GM12892 (cell line): ENCODE data around the gene SOX8.

Experiments used
- POLR2A ChIP-seq: IDR thresholded peaks from 2 replicates; pipeline ENCODE4 v1.6.1; 2011; ENCODE audit warnings: low read depth, low read length, control low read depth
- POLR2AphosphoS5 ChIP-seq: IDR thresholded peaks from 2 replicates; pipeline ENCODE4 v1.6.1; 2011; ENCODE audit warnings: low read depth, low read length, control low read depth
- TAF1 ChIP-seq: IDR thresholded peaks from 2 replicates; pipeline ENCODE4 v1.6.1; 2011; ENCODE audit warnings: low read depth, mild to moderate bottlenecking, control low read depth, low read length, borderline replicate concordance

DNA sequence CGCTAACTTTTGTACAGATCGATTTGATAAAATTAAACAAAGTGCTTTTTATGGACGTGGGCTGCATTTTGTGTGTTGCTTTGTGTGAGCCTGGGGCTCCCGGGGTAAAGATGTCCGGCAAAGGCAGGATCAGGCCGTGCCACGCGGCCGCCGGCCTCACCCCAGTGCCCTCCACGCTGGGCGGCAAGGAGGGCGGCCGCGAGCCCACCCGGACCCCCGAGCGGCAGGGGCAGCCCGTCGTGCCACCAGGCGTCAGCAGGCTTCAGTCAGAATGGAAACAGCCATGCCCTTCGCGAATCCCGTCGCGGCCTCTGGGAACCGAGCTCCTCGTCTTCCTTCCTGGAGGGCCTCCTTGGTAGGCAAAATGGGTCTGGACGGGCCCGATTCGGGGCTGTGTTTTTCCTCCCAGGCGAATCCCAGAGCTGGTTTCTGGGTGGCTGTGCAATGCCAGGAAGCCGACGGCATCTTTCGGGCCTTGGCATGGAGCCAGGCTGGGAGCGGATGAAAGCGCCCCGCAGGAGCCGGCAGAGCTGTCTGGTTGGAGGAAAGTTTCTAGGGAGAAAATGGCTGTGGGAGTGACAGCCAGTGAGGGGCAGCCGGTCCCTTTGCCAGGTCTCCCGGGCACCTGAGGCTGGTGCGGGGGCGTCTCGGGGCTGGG is 5.5 kb downstream of the SOX8 start:
- TF ChIP-seq TAF1, result no peak
- TF ChIP-seq POLR2A, result no peak
- no peak for TF ChIP-seq POLR2AphosphoS5
